K562 (cell line): Measurements from ENCODE around the gene WDR20. TPM values are rescaled to one million over a fixed set of nuclear protein-coding genes. Genes with fewer than 3 reads are reported as not detected.

Experiments used
- ADNP ChIP-seq: fragments of 200-800 bp; sonication (Bioruptor generic); IDR thresholded peaks from 2 replicates; pipeline ENCODE4 v1.6.1; 2016; ENCODE audit warnings: missing genetic modification characterization, missing compliant biosample characterization
- ESRRB ChIP-seq: fragments of 250-450 bp; sonication (Bioruptor Pico); IDR thresholded peaks from 2 replicates; pipeline ENCODE4 v1.5.0; 2020; ENCODE audit warnings: mild to moderate bottlenecking, moderate library complexity, borderline replicate concordance
- GABPB2 ChIP-seq: fragments of 250-450 bp; sonication (Bioruptor Pico); conservative IDR thresholded peaks from 2 replicates; pipeline ENCODE4 v1.5.1; 2021; ENCODE audit warnings: mild to moderate bottlenecking
- HDAC3 ChIP-seq: fragments of 450-650 bp; IDR thresholded peaks from 2 replicates; pipeline ENCODE4 v1.6.1; 2018; ENCODE audit warnings: borderline replicate concordance, mild to moderate bottlenecking, moderate library complexity; ENCODE audit not compliant: partially characterized antibody
- HSF4 ChIP-seq: fragments of 250-450 bp; sonication (Bioruptor Pico); IDR thresholded peaks from 2 replicates; pipeline ENCODE4 v2.1.2; 2022; ENCODE audit warnings: mild to moderate bottlenecking, moderate library complexity, borderline replicate concordance
- PML ChIP-seq: IDR thresholded peaks from 2 replicates; pipeline ENCODE4 v1.6.1; 2012; ENCODE audit warnings: low read length, inconsistent platforms
- PTBP1 ChIP-seq: fragments of 200-400 bp; formaldehyde crosslinking; IDR thresholded peaks from 2 replicates; pipeline ENCODE4 v1.6.1; 2017; ENCODE audit warnings: low read depth, low read length
- polyA plus RNA-seq, 8 experiments: library from polyadenylated mRNA; depleted of rRNA in 4 of 8; stranded (reverse) in 5 of 8; unstranded in 3 of 8; fragments of >200 nt; fragmentation: Nextera tagmentation in 2 of 8; fragmentation: Illumina TruSeq in 1 of 8; extraction: Ambion mirVana in 2 of 8; extraction: Trizol in 1 of 8; gene quantifications; 2 replicates each; pipeline versions ENCODE4 v1.2.1 to v1.2.3, GENCODE V29; 2011 to 2014; ENCODE audit warnings: inconsistent platforms in 1 of 8, missing spikeins in 1 of 8
- total RNA-seq, 7 experiments: library from RNA; depleted of rRNA in 6 of 7; stranded (reverse); fragments of >200 nt in 6 of 7; fragmentation: Illumina TruSeq in 2 of 7; extraction: Trizol in 2 of 7; gene quantifications; 2 replicates each; pipeline versions ENCODE4 v1.2.1 to v1.2.3, GENCODE V29; 2011 to 2021; ENCODE audit warnings: low replicate concordance in 1 of 7
- TF ChIP-seq, protein P1 (sequence below): sonication (generic); formaldehyde crosslinking; IDR thresholded peaks from 2 replicates; pipeline ENCODE4 v1.8.0; 2022; ENCODE audit warnings: missing genetic modification reagents, mild to moderate bottlenecking, borderline replicate concordance
- TF ChIP-seq, protein P2 (sequence below): sonication (generic); formaldehyde crosslinking; IDR thresholded peaks from 2 replicates; pipeline ENCODE4 v1.8.0; 2023; ENCODE audit warnings: missing genetic modification reagents, mild to moderate bottlenecking, borderline replicate concordance
- TF ChIP-seq, protein P3 (sequence below): sonication (generic); formaldehyde crosslinking; IDR thresholded peaks from 2 replicates; pipeline ENCODE4 v1.8.0; 2022; ENCODE audit warnings: mild to moderate bottlenecking, missing genetic modification reagents

WDR20 gene
- total and polyA plus RNA-seq, 9 of the 15 experiments (the other 6 are each of a cell fraction or from before 2014, with no cell fraction given) = 7.0 to 15.3 (median 11.8) TPM

DNA sequence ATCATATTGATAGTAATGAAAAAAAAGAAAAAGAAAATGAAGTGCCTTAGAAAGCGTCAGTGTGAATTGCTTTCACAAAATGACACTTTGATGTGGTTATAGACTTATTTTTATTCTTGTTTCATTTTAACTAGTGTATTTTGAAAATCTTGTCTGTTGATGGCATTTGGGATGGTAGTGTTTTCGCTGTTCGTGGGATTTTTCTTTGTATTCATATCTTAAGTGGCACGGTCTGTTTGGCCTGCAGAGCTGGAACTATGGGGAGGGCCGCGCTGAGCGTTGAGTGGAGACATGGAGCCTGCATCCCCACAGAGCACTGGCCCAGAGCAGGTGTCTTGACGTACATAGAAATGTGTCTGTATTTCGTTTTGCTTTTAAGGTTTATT is 61.6 kb downstream of the WDR20 start (continued):
- no peak for TF ChIP-seq PML
- TF ChIP-seq, protein P1, sequence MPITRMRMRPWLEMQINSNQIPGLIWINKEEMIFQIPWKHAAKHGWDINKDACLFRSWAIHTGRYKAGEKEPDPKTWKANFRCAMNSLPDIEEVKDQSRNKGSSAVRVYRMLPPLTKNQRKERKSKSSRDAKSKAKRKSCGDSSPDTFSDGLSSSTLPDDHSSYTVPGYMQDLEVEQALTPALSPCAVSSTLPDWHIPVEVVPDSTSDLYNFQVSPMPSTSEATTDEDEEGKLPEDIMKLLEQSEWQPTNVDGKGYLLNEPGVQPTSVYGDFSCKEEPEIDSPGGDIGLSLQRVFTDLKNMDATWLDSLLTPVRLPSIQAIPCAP (CRISPR knock-in tag) = no peak
- no peak for TF ChIP-seq ADNP (tag)
- TF ChIP-seq, protein P2, sequence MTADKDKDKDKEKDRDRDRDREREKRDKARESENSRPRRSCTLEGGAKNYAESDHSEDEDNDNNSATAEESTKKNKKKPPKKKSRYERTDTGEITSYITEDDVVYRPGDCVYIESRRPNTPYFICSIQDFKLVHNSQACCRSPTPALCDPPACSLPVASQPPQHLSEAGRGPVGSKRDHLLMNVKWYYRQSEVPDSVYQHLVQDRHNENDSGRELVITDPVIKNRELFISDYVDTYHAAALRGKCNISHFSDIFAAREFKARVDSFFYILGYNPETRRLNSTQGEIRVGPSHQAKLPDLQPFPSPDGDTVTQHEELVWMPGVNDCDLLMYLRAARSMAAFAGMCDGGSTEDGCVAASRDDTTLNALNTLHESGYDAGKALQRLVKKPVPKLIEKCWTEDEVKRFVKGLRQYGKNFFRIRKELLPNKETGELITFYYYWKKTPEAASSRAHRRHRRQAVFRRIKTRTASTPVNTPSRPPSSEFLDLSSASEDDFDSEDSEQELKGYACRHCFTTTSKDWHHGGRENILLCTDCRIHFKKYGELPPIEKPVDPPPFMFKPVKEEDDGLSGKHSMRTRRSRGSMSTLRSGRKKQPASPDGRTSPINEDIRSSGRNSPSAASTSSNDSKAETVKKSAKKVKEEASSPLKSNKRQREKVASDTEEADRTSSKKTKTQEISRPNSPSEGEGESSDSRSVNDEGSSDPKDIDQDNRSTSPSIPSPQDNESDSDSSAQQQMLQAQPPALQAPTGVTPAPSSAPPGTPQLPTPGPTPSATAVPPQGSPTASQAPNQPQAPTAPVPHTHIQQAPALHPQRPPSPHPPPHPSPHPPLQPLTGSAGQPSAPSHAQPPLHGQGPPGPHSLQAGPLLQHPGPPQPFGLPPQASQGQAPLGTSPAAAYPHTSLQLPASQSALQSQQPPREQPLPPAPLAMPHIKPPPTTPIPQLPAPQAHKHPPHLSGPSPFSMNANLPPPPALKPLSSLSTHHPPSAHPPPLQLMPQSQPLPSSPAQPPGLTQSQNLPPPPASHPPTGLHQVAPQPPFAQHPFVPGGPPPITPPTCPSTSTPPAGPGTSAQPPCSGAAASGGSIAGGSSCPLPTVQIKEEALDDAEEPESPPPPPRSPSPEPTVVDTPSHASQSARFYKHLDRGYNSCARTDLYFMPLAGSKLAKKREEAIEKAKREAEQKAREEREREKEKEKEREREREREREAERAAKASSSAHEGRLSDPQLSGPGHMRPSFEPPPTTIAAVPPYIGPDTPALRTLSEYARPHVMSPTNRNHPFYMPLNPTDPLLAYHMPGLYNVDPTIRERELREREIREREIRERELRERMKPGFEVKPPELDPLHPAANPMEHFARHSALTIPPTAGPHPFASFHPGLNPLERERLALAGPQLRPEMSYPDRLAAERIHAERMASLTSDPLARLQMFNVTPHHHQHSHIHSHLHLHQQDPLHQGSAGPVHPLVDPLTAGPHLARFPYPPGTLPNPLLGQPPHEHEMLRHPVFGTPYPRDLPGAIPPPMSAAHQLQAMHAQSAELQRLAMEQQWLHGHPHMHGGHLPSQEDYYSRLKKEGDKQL (CRISPR knock-in tag) = no peak
- no peak for TF ChIP-seq HSF4
- no peak for TF ChIP-seq HDAC3
- TF ChIP-seq, protein P3, sequence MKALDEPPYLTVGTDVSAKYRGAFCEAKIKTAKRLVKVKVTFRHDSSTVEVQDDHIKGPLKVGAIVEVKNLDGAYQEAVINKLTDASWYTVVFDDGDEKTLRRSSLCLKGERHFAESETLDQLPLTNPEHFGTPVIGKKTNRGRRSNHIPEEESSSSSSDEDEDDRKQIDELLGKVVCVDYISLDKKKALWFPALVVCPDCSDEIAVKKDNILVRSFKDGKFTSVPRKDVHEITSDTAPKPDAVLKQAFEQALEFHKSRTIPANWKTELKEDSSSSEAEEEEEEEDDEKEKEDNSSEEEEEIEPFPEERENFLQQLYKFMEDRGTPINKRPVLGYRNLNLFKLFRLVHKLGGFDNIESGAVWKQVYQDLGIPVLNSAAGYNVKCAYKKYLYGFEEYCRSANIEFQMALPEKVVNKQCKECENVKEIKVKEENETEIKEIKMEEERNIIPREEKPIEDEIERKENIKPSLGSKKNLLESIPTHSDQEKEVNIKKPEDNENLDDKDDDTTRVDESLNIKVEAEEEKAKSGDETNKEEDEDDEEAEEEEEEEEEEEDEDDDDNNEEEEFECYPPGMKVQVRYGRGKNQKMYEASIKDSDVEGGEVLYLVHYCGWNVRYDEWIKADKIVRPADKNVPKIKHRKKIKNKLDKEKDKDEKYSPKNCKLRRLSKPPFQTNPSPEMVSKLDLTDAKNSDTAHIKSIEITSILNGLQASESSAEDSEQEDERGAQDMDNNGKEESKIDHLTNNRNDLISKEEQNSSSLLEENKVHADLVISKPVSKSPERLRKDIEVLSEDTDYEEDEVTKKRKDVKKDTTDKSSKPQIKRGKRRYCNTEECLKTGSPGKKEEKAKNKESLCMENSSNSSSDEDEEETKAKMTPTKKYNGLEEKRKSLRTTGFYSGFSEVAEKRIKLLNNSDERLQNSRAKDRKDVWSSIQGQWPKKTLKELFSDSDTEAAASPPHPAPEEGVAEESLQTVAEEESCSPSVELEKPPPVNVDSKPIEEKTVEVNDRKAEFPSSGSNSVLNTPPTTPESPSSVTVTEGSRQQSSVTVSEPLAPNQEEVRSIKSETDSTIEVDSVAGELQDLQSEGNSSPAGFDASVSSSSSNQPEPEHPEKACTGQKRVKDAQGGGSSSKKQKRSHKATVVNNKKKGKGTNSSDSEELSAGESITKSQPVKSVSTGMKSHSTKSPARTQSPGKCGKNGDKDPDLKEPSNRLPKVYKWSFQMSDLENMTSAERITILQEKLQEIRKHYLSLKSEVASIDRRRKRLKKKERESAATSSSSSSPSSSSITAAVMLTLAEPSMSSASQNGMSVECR (CRISPR knock-in tag) = no peak
- TF ChIP-seq GABPB2 (CRISPR knock-in tag) = no peak
- no peak for TF ChIP-seq ESRRB (CRISPR knock-in tag)
- no peak for TF ChIP-seq PTBP1
